Neural cell (in vitro differentiated cells): ENCODE results near the gene ARSK.

Experiments used
- EP300 ChIP-seq: fragments of 450-650 bp; conservative IDR thresholded peaks from 2 replicates; pipeline ENCODE4 v1.6.1; 2014; ENCODE audit warnings: antibody characterized with exemption, mild to moderate bottlenecking, moderate library complexity; ENCODE audit not compliant: poor library complexity, severe bottlenecking
- EZH2 ChIP-seq: fragments of 200-600, 300-800 bp; shearing (Covaris generic), sonication (generic); IDR thresholded peaks from 2 replicates; pipeline ENCODE4 v1.6.1; 2014; ENCODE audit warnings: antibody characterized with exemption, low read length, borderline replicate concordance, mild to moderate bottlenecking; ENCODE audit not compliant: insufficient read depth, poor library complexity, severe bottlenecking
- POLR2AphosphoS5 ChIP-seq: IDR thresholded peaks from 2 replicates; pipeline ENCODE4 v1.6.1; 2012
- RAD21 ChIP-seq: fragments of 450-650 bp; conservative IDR thresholded peaks from 2 replicates; pipeline ENCODE4 v1.6.1; 2014; ENCODE audit warnings: antibody characterized with exemption, mild to moderate bottlenecking, moderate library complexity
- SMC3 ChIP-seq: fragments of 450-650 bp; conservative IDR thresholded peaks from 2 replicates; pipeline ENCODE4 v1.6.1; 2014; ENCODE audit warnings: antibody characterized with exemption, mild to moderate bottlenecking, moderate library complexity; ENCODE audit not compliant: poor library complexity
- TAF1 ChIP-seq: IDR thresholded peaks from 2 replicates; pipeline ENCODE4 v1.6.1; 2012; ENCODE audit warnings: low read depth
- TF ChIP-seq, protein P1 (sequence below): fragments of 450-650 bp; IDR thresholded peaks from 2 replicates; pipeline ENCODE4 v1.5.1; 2014; ENCODE audit warnings: antibody characterized with exemption, mild to moderate bottlenecking, moderate library complexity; ENCODE audit not compliant: poor library complexity, severe bottlenecking
- TF ChIP-seq, protein P2 (sequence below): IDR thresholded peaks from 2 replicates; pipeline ENCODE4 v1.6.1; 2012; ENCODE audit warnings: borderline replicate concordance

DNA sequence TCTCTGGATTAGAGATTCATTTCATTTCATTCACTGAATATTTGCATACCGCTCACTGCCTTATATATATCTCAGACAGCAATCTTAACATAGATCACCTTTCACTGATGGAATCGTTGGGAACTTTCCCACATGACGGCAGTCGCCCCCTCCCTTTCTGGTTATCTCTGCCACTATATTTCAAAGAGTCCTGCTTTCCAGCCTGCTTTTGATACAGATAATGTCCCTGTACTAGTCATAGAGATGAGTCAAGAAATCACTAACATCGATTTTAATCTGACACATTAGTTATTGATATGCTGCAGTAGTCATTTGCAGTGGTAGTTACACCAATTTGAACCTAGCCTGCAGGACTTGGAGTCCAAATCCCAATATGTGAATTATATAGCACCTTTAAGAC lies 8.5 kb downstream of the ARSK start:
- TF ChIP-seq, protein P1, sequence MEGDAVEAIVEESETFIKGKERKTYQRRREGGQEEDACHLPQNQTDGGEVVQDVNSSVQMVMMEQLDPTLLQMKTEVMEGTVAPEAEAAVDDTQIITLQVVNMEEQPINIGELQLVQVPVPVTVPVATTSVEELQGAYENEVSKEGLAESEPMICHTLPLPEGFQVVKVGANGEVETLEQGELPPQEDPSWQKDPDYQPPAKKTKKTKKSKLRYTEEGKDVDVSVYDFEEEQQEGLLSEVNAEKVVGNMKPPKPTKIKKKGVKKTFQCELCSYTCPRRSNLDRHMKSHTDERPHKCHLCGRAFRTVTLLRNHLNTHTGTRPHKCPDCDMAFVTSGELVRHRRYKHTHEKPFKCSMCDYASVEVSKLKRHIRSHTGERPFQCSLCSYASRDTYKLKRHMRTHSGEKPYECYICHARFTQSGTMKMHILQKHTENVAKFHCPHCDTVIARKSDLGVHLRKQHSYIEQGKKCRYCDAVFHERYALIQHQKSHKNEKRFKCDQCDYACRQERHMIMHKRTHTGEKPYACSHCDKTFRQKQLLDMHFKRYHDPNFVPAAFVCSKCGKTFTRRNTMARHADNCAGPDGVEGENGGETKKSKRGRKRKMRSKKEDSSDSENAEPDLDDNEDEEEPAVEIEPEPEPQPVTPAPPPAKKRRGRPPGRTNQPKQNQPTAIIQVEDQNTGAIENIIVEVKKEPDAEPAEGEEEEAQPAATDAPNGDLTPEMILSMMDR = no peak
- TF ChIP-seq EZH2 = no peak
- no peak for TF ChIP-seq RAD21
- TF ChIP-seq TAF1 = no peak
- TF ChIP-seq EP300 = no peak
- TF ChIP-seq POLR2AphosphoS5 = no peak
- TF ChIP-seq, protein P2, sequence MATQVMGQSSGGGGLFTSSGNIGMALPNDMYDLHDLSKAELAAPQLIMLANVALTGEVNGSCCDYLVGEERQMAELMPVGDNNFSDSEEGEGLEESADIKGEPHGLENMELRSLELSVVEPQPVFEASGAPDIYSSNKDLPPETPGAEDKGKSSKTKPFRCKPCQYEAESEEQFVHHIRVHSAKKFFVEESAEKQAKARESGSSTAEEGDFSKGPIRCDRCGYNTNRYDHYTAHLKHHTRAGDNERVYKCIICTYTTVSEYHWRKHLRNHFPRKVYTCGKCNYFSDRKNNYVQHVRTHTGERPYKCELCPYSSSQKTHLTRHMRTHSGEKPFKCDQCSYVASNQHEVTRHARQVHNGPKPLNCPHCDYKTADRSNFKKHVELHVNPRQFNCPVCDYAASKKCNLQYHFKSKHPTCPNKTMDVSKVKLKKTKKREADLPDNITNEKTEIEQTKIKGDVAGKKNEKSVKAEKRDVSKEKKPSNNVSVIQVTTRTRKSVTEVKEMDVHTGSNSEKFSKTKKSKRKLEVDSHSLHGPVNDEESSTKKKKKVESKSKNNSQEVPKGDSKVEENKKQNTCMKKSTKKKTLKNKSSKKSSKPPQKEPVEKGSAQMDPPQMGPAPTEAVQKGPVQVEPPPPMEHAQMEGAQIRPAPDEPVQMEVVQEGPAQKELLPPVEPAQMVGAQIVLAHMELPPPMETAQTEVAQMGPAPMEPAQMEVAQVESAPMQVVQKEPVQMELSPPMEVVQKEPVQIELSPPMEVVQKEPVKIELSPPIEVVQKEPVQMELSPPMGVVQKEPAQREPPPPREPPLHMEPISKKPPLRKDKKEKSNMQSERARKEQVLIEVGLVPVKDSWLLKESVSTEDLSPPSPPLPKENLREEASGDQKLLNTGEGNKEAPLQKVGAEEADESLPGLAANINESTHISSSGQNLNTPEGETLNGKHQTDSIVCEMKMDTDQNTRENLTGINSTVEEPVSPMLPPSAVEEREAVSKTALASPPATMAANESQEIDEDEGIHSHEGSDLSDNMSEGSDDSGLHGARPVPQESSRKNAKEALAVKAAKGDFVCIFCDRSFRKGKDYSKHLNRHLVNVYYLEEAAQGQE = no peak
- no peak for TF ChIP-seq SMC3
